HT-29 (cell line): Measurements from ENCODE around the gene RPAIN. TPM values are rescaled to one million over a fixed set of nuclear protein-coding genes. Genes with fewer than 3 reads are reported as not detected.

Source experiments
- total RNA-seq: library from RNA; depleted of rRNA; stranded (reverse); fragments of >200 nt; shearing (Covaris generic); gene quantifications from 2 replicates; pipeline ENCODE4 v1.2.3, GENCODE V29; 2014; rRNA removed

The RPAIN gene
- total RNA-seq, 1 experiment from 2014 or later: 38.5 TPM

Other genes starting within 250 kb of the RPAIN start
- gene ZNF594, start 228.3 kb upstream of the RPAIN start, total RNA-seq: 6.8 and 7.4 TPM in 2 replicates
- gene SCIMP, start 185.3 kb upstream of the RPAIN start, total RNA-seq: not detected in 2 replicates
- 10.8 and 16.1 TPM in 2 replicates for gene RABEP1, start 137.9 kb upstream of the RPAIN start, total RNA-seq
- 61.1 and 62.4 TPM in 2 replicates for gene NUP88, start 520 bp upstream of the RPAIN start, total RNA-seq
- 189 and 236 TPM in 2 replicates for gene C1QBP, start 19.0 kb downstream of the RPAIN start, total RNA-seq
- 9.4 and 9.9 TPM in 2 replicates for gene DHX33, start 48.8 kb downstream of the RPAIN start, total RNA-seq
- gene DERL2, start 66.0 kb downstream of the RPAIN start, total RNA-seq: 12.0 and 18.3 TPM in 2 replicates
- 8.2 and 10.5 TPM in 2 replicates for gene MIS12, start 66.4 kb downstream of the RPAIN start, total RNA-seq
- 0.05 TPM in 1 of 2 replicates, not detected in the other for gene NLRP1, start 164.3 kb downstream of the RPAIN start, total RNA-seq